HL-60 (cell line): ENCODE measurements around the gene SMAD4.

Experiments
- DNase-seq, 2 experiments: peaks; one replicate each; pipeline ENCODE4 v3.0.0-alpha.2; 2010 to 2020; ENCODE audit warnings: low read depth in 1 of 2, low spot score in 1 of 2
- H3K27ac ChIP-seq: fragments of 250-450 bp; sonication (Bioruptor Pico); replicated peaks from 2 replicates; pipeline ENCODE4 v1.5.1; 2020; ENCODE audit warnings: mild to moderate bottlenecking, moderate library complexity
- H3K27me3 ChIP-seq: fragments of 250-450 bp; sonication (Bioruptor Pico); 2 replicates; pipeline ENCODE4 v1.5.1; 2021; ENCODE audit warnings: mild to moderate bottlenecking, moderate library complexity; ENCODE audit not compliant: insufficient read depth, poor library complexity, severe bottlenecking
- H3K4me3 ChIP-seq: replicated peaks from 2 replicates; pipeline ENCODE4 v1.5.1; 2011; ENCODE audit warnings: mild to moderate bottlenecking, control low read depth, low read length; ENCODE audit not compliant: insufficient read depth
- CTCF ChIP-seq: IDR thresholded peaks from one replicate; pipeline ENCODE4 v1.5.1; 2011; ENCODE audit warnings: low read length, control low read depth, inconsistent platforms; ENCODE audit not compliant: insufficient read depth
- GABPA ChIP-seq: IDR thresholded peaks from 2 replicates; pipeline ENCODE4 v1.6.1; 2012; ENCODE audit warnings: low read depth
- POLR2AphosphoS5 ChIP-seq: IDR thresholded peaks from 2 replicates; pipeline ENCODE4 v1.6.1; 2012; ENCODE audit warnings: low read depth
- REST ChIP-seq: IDR thresholded peaks from 2 replicates; pipeline ENCODE4 v1.6.1; 2012; ENCODE audit warnings: low read depth; ENCODE audit not compliant: insufficient replicate concordance
- SPI1 ChIP-seq: IDR thresholded peaks from 2 replicates; pipeline ENCODE4 v1.6.1; 2012; ENCODE audit warnings: low read depth, mild to moderate bottlenecking, borderline replicate concordance

Gene SMAD4

GRCh38 chr18:51120809-51121596, 91.0 kb downstream of the SMAD4 start:
- no peak overlapping the region for H3K27ac ChIP-seq
- no peak for DNase-seq
- no peak for TF ChIP-seq CTCF
- TF ChIP-seq REST, result no peak
- no peak for TF ChIP-seq SPI1
- TF ChIP-seq POLR2AphosphoS5, result no peak
- TF ChIP-seq GABPA, result no peak
- H3K27me3 ChIP-seq, result no peaks in the 10 kb centered on the region
- no peak overlapping the region for H3K4me3 ChIP-seq

GRCh38 chr18:51121597-51121857, 91.5 kb downstream of the SMAD4 start:
- Histone ChIP-seq H3K4me3 (no peak overlapping the region), H3K27ac (no peak overlapping the region), H3K27me3 (no peaks in the 10 kb centered on the region)
- TF ChIP-seq GABPA, result no peak
- no peak for TF ChIP-seq REST
- no peak for TF ChIP-seq POLR2AphosphoS5
- TF ChIP-seq SPI1, result no peak
- TF ChIP-seq CTCF, result no peak
- no peak for DNase-seq

DNA sequence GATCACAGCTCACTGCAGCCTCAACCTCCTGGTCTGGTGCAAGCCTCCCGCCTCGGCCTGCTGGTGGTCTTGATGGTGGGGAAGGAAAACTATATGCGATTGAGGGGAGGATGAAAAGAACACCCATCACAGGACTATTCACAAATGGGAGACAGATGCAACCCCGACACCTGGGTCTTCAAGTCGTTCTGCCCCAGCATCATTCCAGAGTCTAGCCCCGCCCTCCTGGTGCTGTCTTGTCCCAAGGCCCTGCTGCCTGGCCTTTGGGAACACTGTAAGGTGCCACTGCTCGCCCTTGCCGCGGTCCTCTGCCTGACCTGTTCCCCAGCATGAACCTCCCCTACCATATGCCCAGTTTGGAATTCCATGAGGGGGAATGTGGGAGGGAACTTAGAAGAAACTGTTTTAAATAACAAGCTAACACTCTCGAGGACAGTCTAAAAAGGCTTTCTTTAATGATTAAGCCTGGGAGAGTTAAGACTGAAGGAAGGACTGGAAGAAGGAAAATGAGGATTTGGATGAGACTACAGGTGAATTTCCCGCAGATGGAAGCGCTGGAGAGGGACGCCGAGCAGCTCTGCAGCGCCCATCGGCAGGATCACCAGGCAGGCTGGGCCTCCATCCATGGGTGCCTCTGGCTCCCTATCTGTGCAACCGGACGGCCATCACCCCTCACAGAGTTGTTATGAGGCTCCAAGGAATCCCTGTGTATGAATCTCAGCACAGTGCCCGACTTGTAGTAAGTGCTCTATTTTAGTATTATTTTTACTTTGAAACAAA, 92.4 kb downstream of the SMAD4 start:
- no peak for DNase-seq
- no peak overlapping the region for H3K27ac ChIP-seq
- TF ChIP-seq CTCF, result no peak
- no peak overlapping the region for H3K4me3 ChIP-seq
- no peaks in the 10 kb centered on the region for H3K27me3 ChIP-seq
